Measurements from ENCODE around the gene CCBE1. TPM values are rescaled to one million over a fixed set of nuclear protein-coding genes. Genes with fewer than 3 reads are reported as not detected.

The CCBE1 gene
- total and polyA plus RNA-seq, 9 of the 15 experiments (the other 6 are each of a cell fraction or from before 2014, with no cell fraction given), result 0.20 TPM; not detected in 8

DNA sequence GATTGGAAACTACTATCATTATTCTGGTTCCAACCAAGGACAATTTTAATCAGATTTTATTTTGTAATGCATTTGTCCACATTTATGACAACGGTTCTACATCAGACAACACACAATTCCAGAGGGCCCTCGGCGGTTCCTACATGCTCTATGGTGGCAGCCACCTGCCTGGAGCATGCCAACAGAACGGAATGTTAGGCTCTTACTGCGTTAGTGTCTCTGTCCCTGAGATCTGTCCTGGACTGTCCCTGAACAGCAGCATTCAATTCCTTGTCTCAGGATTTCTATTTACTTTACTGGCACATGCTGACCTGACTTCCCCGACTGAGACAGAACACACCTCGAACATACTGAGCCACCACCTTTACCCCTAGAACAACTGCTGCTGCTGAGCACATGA lies 117.7 kb downstream of the CCBE1 start (continued):
- TF ChIP-seq, protein P1, sequence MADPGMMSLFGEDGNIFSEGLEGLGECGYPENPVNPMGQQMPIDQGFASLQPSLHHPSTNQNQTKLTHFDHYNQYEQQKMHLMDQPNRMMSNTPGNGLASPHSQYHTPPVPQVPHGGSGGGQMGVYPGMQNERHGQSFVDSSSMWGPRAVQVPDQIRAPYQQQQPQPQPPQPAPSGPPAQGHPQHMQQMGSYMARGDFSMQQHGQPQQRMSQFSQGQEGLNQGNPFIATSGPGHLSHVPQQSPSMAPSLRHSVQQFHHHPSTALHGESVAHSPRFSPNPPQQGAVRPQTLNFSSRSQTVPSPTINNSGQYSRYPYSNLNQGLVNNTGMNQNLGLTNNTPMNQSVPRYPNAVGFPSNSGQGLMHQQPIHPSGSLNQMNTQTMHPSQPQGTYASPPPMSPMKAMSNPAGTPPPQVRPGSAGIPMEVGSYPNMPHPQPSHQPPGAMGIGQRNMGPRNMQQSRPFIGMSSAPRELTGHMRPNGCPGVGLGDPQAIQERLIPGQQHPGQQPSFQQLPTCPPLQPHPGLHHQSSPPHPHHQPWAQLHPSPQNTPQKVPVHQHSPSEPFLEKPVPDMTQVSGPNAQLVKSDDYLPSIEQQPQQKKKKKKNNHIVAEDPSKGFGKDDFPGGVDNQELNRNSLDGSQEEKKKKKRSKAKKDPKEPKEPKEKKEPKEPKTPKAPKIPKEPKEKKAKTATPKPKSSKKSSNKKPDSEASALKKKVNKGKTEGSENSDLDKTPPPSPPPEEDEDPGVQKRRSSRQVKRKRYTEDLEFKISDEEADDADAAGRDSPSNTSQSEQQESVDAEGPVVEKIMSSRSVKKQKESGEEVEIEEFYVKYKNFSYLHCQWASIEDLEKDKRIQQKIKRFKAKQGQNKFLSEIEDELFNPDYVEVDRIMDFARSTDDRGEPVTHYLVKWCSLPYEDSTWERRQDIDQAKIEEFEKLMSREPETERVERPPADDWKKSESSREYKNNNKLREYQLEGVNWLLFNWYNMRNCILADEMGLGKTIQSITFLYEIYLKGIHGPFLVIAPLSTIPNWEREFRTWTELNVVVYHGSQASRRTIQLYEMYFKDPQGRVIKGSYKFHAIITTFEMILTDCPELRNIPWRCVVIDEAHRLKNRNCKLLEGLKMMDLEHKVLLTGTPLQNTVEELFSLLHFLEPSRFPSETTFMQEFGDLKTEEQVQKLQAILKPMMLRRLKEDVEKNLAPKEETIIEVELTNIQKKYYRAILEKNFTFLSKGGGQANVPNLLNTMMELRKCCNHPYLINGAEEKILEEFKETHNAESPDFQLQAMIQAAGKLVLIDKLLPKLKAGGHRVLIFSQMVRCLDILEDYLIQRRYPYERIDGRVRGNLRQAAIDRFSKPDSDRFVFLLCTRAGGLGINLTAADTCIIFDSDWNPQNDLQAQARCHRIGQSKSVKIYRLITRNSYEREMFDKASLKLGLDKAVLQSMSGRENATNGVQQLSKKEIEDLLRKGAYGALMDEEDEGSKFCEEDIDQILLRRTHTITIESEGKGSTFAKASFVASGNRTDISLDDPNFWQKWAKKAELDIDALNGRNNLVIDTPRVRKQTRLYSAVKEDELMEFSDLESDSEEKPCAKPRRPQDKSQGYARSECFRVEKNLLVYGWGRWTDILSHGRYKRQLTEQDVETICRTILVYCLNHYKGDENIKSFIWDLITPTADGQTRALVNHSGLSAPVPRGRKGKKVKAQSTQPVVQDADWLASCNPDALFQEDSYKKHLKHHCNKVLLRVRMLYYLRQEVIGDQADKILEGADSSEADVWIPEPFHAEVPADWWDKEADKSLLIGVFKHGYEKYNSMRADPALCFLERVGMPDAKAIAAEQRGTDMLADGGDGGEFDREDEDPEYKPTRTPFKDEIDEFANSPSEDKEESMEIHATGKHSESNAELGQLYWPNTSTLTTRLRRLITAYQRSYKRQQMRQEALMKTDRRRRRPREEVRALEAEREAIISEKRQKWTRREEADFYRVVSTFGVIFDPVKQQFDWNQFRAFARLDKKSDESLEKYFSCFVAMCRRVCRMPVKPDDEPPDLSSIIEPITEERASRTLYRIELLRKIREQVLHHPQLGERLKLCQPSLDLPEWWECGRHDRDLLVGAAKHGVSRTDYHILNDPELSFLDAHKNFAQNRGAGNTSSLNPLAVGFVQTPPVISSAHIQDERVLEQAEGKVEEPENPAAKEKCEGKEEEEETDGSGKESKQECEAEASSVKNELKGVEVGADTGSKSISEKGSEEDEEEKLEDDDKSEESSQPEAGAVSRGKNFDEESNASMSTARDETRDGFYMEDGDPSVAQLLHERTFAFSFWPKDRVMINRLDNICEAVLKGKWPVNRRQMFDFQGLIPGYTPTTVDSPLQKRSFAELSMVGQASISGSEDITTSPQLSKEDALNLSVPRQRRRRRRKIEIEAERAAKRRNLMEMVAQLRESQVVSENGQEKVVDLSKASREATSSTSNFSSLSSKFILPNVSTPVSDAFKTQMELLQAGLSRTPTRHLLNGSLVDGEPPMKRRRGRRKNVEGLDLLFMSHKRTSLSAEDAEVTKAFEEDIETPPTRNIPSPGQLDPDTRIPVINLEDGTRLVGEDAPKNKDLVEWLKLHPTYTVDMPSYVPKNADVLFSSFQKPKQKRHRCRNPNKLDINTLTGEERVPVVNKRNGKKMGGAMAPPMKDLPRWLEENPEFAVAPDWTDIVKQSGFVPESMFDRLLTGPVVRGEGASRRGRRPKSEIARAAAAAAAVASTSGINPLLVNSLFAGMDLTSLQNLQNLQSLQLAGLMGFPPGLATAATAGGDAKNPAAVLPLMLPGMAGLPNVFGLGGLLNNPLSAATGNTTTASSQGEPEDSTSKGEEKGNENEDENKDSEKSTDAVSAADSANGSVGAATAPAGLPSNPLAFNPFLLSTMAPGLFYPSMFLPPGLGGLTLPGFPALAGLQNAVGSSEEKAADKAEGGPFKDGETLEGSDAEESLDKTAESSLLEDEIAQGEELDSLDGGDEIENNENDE (IDR thresholded peaks at IDR 0.05; ENCODE audit: low read depth, low read length), result no peak
